Measurements from ENCODE around the gene MRPL20. TPM values are rescaled to one million over a fixed set of nuclear protein-coding genes. Genes with fewer than 3 reads are reported as not detected.

The MRPL20 gene
- polyA plus RNA-seq, 1 donor: 91.1 TPM

- DNase-seq: peak; percentile 45
These were observed 46.5 kb downstream of the MRPL20 start for GRCh38 chr1:1360506-1361169.

GRCh38 chr1:1359664-1360468 is 47.2 kb downstream of the MRPL20 start:
- DNase-seq: peak; percentile 79

- peak; percentile 40 for DNase-seq
These were observed 47.8 kb downstream of the MRPL20 start for GRCh38 chr1:1359308-1359663.

- DNase-seq: peak; percentile 90
These were observed 48.4 kb downstream of the MRPL20 start, which contains the start of gene MXRA8 for GRCh38 chr1:1358433-1359271. TSS of gene MXRA8 (minus strand) at chr1:1358555. CDS start at chr1:1358504, 51 bp downstream.

- no peak for DNase-seq
These were observed 49.1 kb downstream of the MRPL20 start for GRCh38 chr1:1357871-1358432.

- DNase-seq: no peak
These were observed 50.2 kb downstream of the MRPL20 start for GRCh38 chr1:1356796-1357401.

GRCh38 chr1:1356166-1356795 is 50.8 kb downstream of the MRPL20 start:
- no peak for DNase-seq

GRCh38 chr1:1355416-1355815 is 51.7 kb downstream of the MRPL20 start:
- DNase-seq: no peak

GRCh38 chr1:1354271-1355247 is 52.5 kb downstream of the MRPL20 start:
- no peak for DNase-seq

- DNase-seq: no peak
These were observed 53.5 kb downstream of the MRPL20 start for GRCh38 chr1:1353389-1354151.

GRCh38 chr1:1352786-1353388 is 54.2 kb downstream of the MRPL20 start:
- no peak for DNase-seq

Other genes with a start within 250 kb of the MRPL20 start
- 0.25 TPM for gene TTLL10, start 233.4 kb downstream of the MRPL20 start, polyA plus RNA-seq (ENCODE audit: insufficient read length)
- 4.1 TPM for gene TNFRSF18, start 200.7 kb downstream of the MRPL20 start, polyA plus RNA-seq (ENCODE audit: insufficient read length)
- gene TNFRSF4, start 193.1 kb downstream of the MRPL20 start, polyA plus RNA-seq (ENCODE audit: insufficient read length): 3.2 TPM
- 92.9 TPM for gene SDF4, start 175.3 kb downstream of the MRPL20 start, polyA plus RNA-seq (ENCODE audit: insufficient read length)
- gene B3GALT6, start 175.1 kb downstream of the MRPL20 start, polyA plus RNA-seq (ENCODE audit: insufficient read length): 20.0 TPM
- gene C1QTNF12, start 160.6 kb downstream of the MRPL20 start, polyA plus RNA-seq (ENCODE audit: insufficient read length): 3.6 TPM
- gene UBE2J2, start 133.4 kb downstream of the MRPL20 start, polyA plus RNA-seq (ENCODE audit: insufficient read length): 39.1 TPM
- gene SCNN1D, start 126.9 kb downstream of the MRPL20 start, polyA plus RNA-seq (ENCODE audit: insufficient read length): 5.4 TPM
- 54.6 TPM for gene ACAP3, start 99.4 kb downstream of the MRPL20 start, polyA plus RNA-seq (ENCODE audit: insufficient read length)
- gene PUSL1, start 98.7 kb downstream of the MRPL20 start, polyA plus RNA-seq (ENCODE audit: insufficient read length): 7.0 TPM
- gene INTS11, start 82.6 kb downstream of the MRPL20 start, polyA plus RNA-seq (ENCODE audit: insufficient read length): 87.7 TPM
- 20.2 TPM for gene CPTP, start 82.5 kb downstream of the MRPL20 start, polyA plus RNA-seq (ENCODE audit: insufficient read length)
- gene TAS1R3, start 76.0 kb downstream of the MRPL20 start, polyA plus RNA-seq (ENCODE audit: insufficient read length): 3.9 TPM
- 54.3 TPM for gene DVL1, start 57.9 kb downstream of the MRPL20 start, polyA plus RNA-seq (ENCODE audit: insufficient read length)
- 73.1 TPM for gene MXRA8, start 48.7 kb downstream of the MRPL20 start, polyA plus RNA-seq (ENCODE audit: insufficient read length)
- 71.7 TPM for gene AURKAIP1, start 32.1 kb downstream of the MRPL20 start, polyA plus RNA-seq (ENCODE audit: insufficient read length)
- gene CCNL2, start 8.0 kb downstream of the MRPL20 start, polyA plus RNA-seq (ENCODE audit: insufficient read length): 174 TPM
- gene ANKRD65, start 14.0 kb upstream of the MRPL20 start, polyA plus RNA-seq (ENCODE audit: insufficient read length): 24.7 TPM
- 72.5 TPM for gene VWA1, start 28.4 kb upstream of the MRPL20 start, polyA plus RNA-seq (ENCODE audit: insufficient read length)
- 0.90 TPM for gene ATAD3C, start 42.4 kb upstream of the MRPL20 start, polyA plus RNA-seq (ENCODE audit: insufficient read length)
- 13.0 TPM for gene ATAD3B, start 64.5 kb upstream of the MRPL20 start, polyA plus RNA-seq (ENCODE audit: insufficient read length)
- 23.1 TPM for gene ATAD3A, start 104.9 kb upstream of the MRPL20 start, polyA plus RNA-seq (ENCODE audit: insufficient read length)
- gene TMEM240, start 133.3 kb upstream of the MRPL20 start, polyA plus RNA-seq (ENCODE audit: insufficient read length): 4.8 TPM
- 92.1 TPM for gene SSU72, start 167.6 kb upstream of the MRPL20 start, polyA plus RNA-seq (ENCODE audit: insufficient read length)
- 3.0 TPM for gene FNDC10, start 192.8 kb upstream of the MRPL20 start, polyA plus RNA-seq (ENCODE audit: insufficient read length)
- 92.6 TPM for gene MIB2, start 208.2 kb upstream of the MRPL20 start, polyA plus RNA-seq (ENCODE audit: insufficient read length)
- gene MMP23B, start 224.9 kb upstream of the MRPL20 start, polyA plus RNA-seq (ENCODE audit: insufficient read length): 38.1 TPM

Measured in hindlimb muscle (tissue), 1 donor.